ENCODE measurements around the gene CMTM7. TPM values are rescaled to one million over a fixed set of nuclear protein-coding genes. Genes with fewer than 3 reads are reported as not detected.

CMTM7 gene
- total RNA-seq, 2 experiments from 2014 or later, result 45.3 to 49.0 TPM

DNA sequence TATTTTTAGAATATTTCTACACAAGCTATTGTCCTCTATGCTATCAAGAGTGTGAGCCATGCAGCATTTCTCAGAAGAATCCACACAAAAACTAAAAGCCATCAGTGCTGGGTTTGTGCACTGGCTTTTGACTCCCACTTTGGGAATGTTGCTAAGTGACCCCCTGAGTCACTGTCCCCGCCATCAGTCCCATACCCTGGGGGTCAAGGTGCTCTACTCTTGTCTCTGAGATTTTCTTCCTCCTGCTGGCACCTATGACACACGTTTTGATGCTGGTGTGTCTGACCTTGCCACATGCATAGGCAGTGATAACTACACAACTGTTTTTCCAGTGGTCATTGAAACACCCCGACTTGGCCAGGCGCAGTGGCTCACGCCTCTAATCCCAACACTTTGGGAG is 19.8 kb downstream of the CMTM7 start:
- Mint-ChIP-seq H3K27me3 (no peaks in the 10 kb centered on the region), H3K9me3 (no peaks in the 10 kb centered on the region), H3K27ac (peak overlapping the region; percentile 30), H3K4me3 (no peak overlapping the region), H3K36me3 (peaks cover 29% of the 10 kb centered on the region), H3K4me1 (peaks cover 44% of the 10 kb centered on the region)
- POLR2A ChIA-PET, result interaction anchor here (1.1 to 1.6 kb wide), 3 partner anchors 9 to 48 kb away, joined by 3 to 5 read pairs (median 4); no protein-coding TSS in a partner anchor
- ATAC-seq (ENCODE audit: low read depth), result no peak
- DNase-seq, result no peak

DNA sequence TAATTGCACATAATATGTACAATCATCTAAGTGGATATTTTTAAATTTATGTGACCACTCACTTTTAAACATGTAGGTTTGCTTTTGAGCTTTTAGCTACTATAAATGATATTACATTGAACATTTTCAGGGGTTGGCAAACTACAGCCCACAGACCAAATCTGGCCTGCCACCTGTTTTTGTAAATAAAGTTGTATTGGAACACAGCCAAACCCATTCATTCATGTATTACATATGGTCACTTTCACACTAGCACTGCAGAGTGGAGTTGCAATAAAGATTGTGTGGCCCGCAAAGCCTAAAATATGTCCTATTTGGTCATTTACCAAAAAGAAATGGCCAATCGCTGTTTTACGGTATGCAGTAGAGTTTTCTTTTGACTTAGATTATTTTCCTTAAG is 21.2 kb downstream of the CMTM7 start:
- peaks cover 22% of the 10 kb centered on the region for H3K36me3 Mint-ChIP-seq
- H3K9me3 Mint-ChIP-seq, result no peaks in the 10 kb centered on the region
- H3K27ac Mint-ChIP-seq, result no peak overlapping the region
- POLR2A ChIA-PET, result interaction anchor here (1.6 to 2.1 kb wide), 2 partner anchors 11 to 48 kb away, joined by 5 to 23 read pairs; no protein-coding TSS in a partner anchor
- DNase-seq, result no peak
- no peak for ATAC-seq (ENCODE audit: low read depth)
- peaks cover 38% of the 10 kb centered on the region for H3K4me1 Mint-ChIP-seq
- H3K27me3 Mint-ChIP-seq, result no peaks in the 10 kb centered on the region
- H3K4me3 Mint-ChIP-seq, result no peak overlapping the region

DNA sequence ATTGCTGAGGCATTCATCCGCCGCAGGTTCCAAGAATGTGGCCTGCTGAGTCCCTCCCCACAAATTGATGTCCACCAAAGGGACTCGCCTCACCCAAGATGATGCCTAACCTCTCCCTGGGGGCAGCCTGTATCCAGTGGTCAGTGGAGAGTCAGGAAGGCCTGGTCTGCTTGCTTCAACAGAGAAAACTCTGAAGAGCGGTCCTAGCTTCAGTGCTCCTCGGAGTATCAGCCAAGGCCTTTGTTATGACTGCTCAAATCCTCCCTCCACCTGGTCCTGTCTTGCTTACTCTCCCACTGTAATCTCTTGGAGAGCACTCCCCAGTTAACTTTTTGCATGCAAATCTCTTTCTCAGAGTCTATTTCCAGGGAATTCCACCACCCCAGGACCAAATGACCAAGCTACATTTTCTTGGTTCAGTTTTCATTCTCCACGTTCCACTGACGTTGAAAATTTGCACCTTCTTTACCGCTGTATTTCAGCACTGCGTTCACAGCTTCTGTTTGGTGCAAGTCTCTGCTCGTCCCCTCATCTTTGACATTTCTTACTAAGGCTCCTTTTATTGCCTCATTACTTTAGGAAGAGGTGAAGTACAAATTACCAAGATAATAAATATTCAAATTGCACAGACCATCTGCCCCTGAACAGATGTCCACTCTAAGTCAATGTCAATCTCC is 22.3 kb downstream of the CMTM7 start:
- Mint-ChIP-seq H3K4me1 (peaks cover 43% of the 10 kb centered on the region), H3K27me3 (no peaks in the 10 kb centered on the region), H3K4me3 (peak overlapping the region; percentile 41), H3K27ac (peak overlapping the region; percentile 77), H3K9me3 (no peaks in the 10 kb centered on the region), H3K36me3 (peaks cover 26% of the 10 kb centered on the region)
- DNase-seq (no peak), ATAC-seq (ENCODE audit: low read depth) (peak; percentile 7)
- POLR2A ChIA-PET, result interaction anchor here (1.2 to 2.8 kb wide), 11 partner anchors 10 to 47 kb away, joined by 4 to 45 read pairs (median 7); partner anchors contain the start of gene CMTM7

DNA sequence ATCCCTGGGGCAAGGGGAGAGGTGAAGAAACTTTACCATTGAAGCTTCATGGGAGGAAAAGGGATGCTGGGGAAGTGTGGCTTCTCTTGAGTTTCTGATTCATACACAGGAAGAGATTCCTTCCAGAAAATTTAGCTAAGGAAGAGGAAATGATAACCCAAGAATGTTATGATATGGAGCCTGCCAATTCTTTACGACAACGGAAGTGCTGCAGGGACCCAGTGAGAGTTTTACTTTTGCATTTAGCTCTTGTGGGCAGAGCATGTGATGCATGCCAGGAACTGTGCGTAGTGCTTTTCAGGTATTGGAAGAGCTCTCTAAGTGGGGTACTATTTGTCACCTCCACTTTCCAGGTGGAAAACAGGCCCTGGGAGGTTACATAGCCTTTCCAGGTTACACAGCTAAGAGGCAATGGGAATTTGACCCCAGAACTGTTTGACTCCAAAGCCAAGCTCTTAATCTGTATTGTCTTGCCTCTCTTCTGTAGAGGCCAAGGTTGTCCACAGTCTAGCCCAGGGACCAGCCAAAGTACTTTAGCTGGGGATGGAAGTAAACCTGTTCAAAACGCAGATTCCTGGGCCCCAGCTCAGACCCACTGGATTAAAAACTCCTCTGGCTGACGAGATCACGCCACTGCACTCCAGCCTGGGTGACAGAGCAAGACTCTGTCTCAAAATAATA is 23.0 kb downstream of the CMTM7 start:
- Mint-ChIP-seq H3K4me3 (peak overlapping the region; percentile 41), H3K36me3 (peaks cover 26% of the 10 kb centered on the region), H3K4me1 (peaks cover 48% of the 10 kb centered on the region), H3K9me3 (no peaks in the 10 kb centered on the region), H3K27ac (peak overlapping the region; percentile 77), H3K27me3 (no peaks in the 10 kb centered on the region)
- DNase-seq, result no peak
- POLR2A ChIA-PET, result interaction anchor here (1.1 to 2.8 kb wide), 12 partner anchors 9 to 46 kb away, joined by 4 to 45 read pairs (median 6); partner anchors contain the start of gene CMTM7
- peak; percentile 95 for ATAC-seq (ENCODE audit: low read depth)

DNA sequence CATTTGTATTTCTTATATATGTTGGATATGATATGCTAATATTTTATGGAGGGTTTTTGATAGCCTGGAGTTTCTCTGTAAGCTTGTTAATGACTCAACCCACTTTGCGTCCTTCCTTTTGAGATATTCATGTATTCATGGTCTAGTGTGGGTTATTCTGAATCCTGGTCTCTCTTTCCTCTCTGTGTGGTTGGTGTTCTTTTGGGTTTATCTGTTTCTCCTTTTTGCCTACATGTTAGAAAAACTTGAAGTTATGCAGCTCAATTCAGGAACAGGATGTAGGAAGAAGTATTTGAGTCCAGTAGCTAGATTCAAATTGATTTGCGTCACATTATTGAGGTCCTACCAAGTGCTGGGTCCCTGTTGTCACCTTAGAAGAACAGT is 28.1 kb downstream of the CMTM7 start:
- DNase-seq (no peak), ATAC-seq (ENCODE audit: low read depth) (no peak)
- POLR2A ChIA-PET, result interaction anchor here (0.8 to 2.5 kb wide), 7 partner anchors 9 to 48 kb away, joined by 3 to 19 read pairs (median 8); partner anchors contain the start of gene CMTM7
- H3K27ac Mint-ChIP-seq, result peak overlapping the region; percentile 88
- H3K27me3 Mint-ChIP-seq, result no peaks in the 10 kb centered on the region
- peaks cover 19% of the 10 kb centered on the region for H3K36me3 Mint-ChIP-seq
- peak overlapping the region; percentile 58 for H3K4me3 Mint-ChIP-seq
- peaks cover 76% of the 10 kb centered on the region for H3K4me1 Mint-ChIP-seq
- no peaks in the 10 kb centered on the region for H3K9me3 Mint-ChIP-seq

DNA sequence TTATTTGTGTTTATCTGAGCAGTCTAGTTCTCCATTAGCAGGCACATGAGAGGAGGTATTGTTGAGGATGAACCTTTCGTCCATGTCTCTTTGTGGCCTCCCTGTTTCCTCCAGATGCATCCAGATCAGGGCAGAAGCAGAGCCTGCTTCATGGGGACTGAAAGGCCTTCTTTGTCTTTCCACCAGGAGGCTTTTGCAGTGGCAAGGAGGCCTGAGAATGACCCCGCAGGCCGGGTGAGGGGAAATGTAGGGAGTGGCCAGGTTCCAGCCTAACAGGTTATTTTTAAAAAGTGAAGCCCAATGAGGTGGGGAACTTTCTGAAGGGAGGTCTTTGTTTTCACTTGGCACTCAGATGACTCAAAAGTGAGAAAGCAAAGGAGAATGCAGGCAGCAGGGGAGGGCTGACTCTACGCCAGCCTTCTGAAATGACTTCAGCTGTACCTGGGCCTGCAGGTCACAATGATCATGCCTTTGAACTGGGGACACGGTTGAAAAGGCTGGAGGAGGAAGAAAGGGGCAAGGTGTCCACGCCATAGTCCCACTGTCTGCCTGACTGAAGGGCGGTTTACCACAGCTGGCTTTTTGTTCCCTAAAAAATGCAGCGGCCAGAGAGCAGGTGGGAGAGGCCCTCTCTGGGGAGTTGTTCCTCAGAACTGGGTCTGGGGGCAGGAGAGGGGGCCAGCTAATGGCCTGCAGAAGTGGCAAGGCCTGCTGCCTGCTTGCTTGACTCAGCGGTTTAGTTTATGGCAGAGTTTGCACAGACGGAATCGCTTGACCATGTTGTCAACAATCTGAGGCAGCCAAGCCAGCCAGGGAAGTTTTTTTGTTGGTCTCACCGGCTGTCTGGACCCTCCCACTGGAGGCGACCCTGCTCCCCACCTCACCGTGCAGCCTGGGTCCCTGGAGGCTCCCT is 28.7 kb downstream of the CMTM7 start:
- Mint-ChIP-seq H3K27me3 (no peaks in the 10 kb centered on the region), H3K4me3 (peak overlapping the region; percentile 59), H3K9me3 (no peaks in the 10 kb centered on the region), H3K36me3 (peaks cover 17% of the 10 kb centered on the region), H3K4me1 (peaks cover 78% of the 10 kb centered on the region), H3K27ac (peak overlapping the region; percentile 88)
- POLR2A ChIA-PET, result interaction anchor here (1.0 to 2.5 kb wide), 6 partner anchors 9 to 47 kb away, joined by 3 to 19 read pairs (median 8); partner anchors contain the start of gene CMTM7
- no peak for DNase-seq
- ATAC-seq (ENCODE audit: low read depth), result peak; percentile 37

DNA sequence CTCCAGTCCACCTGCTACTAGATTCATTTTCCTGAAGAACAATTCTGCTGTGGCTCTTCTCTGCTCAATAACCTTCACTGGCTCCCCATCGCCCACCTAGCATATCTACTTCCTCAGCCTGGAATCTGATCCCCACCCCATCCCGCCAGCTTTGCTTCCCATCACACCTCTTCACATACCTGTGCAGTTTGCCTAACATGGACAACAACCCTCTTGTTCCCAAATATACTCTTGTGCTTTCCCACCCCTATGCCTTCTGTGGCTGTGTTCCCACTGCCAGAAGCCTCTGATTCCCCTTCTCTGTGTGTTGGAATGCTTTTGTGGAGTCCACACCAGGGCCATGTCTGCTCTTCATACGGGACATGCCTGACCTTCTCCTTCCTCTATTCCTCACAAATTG is 29.5 kb downstream of the CMTM7 start:
- ATAC-seq (ENCODE audit: low read depth) (no peak), DNase-seq (no peak)
- POLR2A ChIA-PET, result interaction anchor here (1.4 to 2.5 kb wide), 3 partner anchors 8 to 18 kb away, joined by 3 to 19 read pairs (median 8); no protein-coding TSS in a partner anchor
- Mint-ChIP-seq H3K27ac (peak overlapping the region; percentile 88), H3K27me3 (no peaks in the 10 kb centered on the region), H3K9me3 (no peaks in the 10 kb centered on the region), H3K36me3 (peaks cover 10% of the 10 kb centered on the region), H3K4me3 (peak overlapping the region; percentile 59), H3K4me1 (peaks cover 73% of the 10 kb centered on the region)

DNA sequence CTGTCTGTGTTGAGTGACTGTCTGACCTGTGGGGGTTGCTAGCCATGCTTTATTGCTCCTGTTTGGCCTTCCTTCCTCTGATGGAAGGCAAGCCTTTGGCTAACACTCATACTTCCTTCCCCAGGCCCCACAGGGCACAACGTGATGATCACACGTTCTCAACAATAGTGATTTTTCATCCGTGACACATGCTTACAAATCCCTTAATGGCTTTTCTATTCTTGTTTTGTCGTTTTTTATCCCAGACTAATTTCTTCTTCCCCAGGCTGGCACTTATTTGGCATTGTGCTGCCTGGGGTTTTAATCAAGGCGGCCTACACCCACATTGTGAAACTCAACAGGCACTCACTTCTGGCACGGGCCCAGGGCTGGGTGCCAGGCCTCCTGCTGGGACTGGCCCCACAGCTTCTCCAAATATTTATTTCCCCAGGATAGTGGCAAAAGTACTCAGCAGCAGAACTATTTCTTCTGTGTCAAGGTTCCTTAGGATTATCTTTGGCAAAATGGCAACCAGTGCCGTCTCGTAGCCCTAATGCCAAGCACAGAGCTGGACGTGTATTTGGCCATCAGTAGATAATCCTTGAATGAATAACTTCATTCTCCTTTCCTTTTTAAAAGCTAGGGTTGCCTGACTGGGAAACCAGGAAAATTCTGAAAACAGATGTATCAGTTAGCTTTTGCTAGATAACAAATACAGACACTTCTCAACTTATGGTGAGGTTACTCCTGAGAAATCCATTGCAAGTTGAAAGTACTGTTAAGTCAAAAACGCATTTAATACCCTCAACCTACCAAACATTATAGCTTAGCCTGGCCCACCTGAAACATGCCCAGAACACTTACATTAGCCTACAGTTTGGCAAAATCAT is 30.6 kb downstream of the CMTM7 start:
- ATAC-seq (ENCODE audit: low read depth) (no peak), DNase-seq (no peak)
- peaks cover 74% of the 10 kb centered on the region for H3K4me1 Mint-ChIP-seq
- no peaks in the 10 kb centered on the region for H3K9me3 Mint-ChIP-seq
- no peaks in the 10 kb centered on the region for H3K27me3 Mint-ChIP-seq
- POLR2A ChIA-PET, result interaction anchor here (0.7 to 4.8 kb wide), 6 partner anchors 7 to 38 kb away, joined by 3 to 85 read pairs (median 37); no protein-coding TSS in a partner anchor
- peak overlapping the region; percentile 99 for H3K27ac Mint-ChIP-seq
- peaks cover 12% of the 10 kb centered on the region for H3K36me3 Mint-ChIP-seq
- no peak overlapping the region for H3K4me3 Mint-ChIP-seq

DNA sequence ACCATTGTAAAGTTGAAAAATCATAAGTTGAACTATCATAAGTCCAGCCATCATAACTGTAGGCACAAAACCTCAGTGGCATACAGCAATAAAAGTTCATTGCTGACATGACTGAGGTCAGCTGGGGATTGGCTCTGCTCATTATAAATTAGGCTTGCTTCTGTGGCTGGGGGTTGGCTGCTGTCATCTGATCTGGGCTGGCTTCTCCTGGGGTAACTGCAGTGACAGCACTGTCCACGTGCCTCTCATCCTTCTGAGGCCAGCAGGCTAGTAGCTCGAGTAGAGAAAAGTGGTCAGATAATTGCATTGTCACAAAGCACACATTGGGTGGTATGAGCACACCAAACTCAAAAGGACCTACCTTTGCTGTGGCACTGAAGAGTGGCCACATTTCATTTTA is 31.3 kb downstream of the CMTM7 start:
- POLR2A ChIA-PET, result interaction anchor here (1.7 to 4.8 kb wide), 6 partner anchors 8 to 45 kb away, joined by 11 to 85 read pairs (median 37); partner anchors contain the start of gene CMTM7
- H3K27ac Mint-ChIP-seq, result peak overlapping the region; percentile 99
- no peak for DNase-seq
- H3K9me3 Mint-ChIP-seq, result no peaks in the 10 kb centered on the region
- no peaks in the 10 kb centered on the region for H3K27me3 Mint-ChIP-seq
- no peak for ATAC-seq (ENCODE audit: low read depth)
- H3K4me1 Mint-ChIP-seq, result peaks cover 81% of the 10 kb centered on the region
- H3K4me3 Mint-ChIP-seq, result peak overlapping the region; percentile 83
- H3K36me3 Mint-ChIP-seq, result peaks cover 12% of the 10 kb centered on the region

DNA sequence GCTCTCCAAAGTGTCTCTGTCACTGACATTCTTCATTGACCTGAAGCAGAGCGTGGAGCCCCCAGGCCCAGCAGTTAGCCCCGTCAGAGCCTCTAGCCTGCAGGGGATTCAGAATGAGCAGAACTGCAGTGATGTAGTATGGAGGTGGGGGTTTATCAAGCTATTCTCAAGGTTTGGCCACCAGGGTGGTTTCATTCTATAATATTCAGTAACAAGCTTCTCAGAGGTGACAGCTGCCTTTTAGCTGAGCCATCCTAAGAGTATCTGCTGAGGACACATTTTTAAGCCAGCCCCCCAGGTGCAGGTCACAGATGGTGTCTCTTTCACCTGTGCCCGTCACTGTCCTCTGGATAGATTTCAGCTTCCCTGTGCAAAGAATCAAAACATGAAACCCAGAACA is 31.9 kb downstream of the CMTM7 start:
- Mint-ChIP-seq H3K4me3 (peak overlapping the region; percentile 83), H3K9me3 (no peaks in the 10 kb centered on the region), H3K4me1 (peaks cover 84% of the 10 kb centered on the region), H3K27ac (peak overlapping the region; percentile 99), H3K36me3 (peaks cover 9% of the 10 kb centered on the region), H3K27me3 (no peaks in the 10 kb centered on the region)
- POLR2A ChIA-PET, result interaction anchor here (0.9 to 4.8 kb wide), 10 partner anchors 9 to 44 kb away, joined by 3 to 85 read pairs (median 16); partner anchors contain the start of gene CMTM7
- no peak for DNase-seq
- no peak for ATAC-seq (ENCODE audit: low read depth)

DNA sequence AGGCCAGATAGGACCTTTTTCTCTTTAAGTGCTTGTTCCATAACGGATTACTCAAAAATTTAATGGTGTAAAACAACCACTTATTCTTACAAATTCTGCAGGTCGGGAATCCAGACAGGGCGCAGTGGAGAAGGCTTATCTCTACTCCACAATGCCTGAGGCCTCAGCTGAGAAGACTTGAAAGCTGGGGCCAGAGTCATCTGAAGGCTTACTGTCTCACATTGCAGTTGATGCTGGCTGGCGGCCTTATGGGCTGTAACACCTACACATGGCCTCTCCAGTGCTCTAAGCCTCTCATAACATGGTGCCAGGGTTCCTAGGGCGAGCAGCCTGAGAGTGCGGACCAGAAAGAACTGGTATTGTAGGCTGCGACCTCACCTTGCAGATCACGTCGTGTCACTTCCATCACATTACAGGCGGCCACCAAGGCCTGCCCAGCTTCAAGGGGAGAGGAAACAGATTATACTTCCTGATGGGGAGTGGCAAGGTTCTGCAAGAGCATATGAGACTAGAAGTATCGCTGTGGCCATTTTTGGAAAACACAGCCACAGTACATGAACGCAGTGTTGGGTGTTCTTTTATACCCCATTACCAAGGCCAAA is 32.4 kb downstream of the CMTM7 start:
- H3K27me3 Mint-ChIP-seq, result no peaks in the 10 kb centered on the region
- DNase-seq (peak; percentile 64), ATAC-seq (ENCODE audit: low read depth) (peak; percentile 70)
- POLR2A ChIA-PET, result interaction anchor here (0.9 to 4.8 kb wide), 11 partner anchors 9 to 44 kb away, joined by 3 to 85 read pairs (median 13); partner anchors contain the start of gene CMTM7
- H3K27ac Mint-ChIP-seq, result peak overlapping the region; percentile 99
- H3K4me1 Mint-ChIP-seq, result peaks cover 84% of the 10 kb centered on the region
- H3K4me3 Mint-ChIP-seq, result peak overlapping the region; percentile 83
- no peaks in the 10 kb centered on the region for H3K9me3 Mint-ChIP-seq
- H3K36me3 Mint-ChIP-seq, result peaks cover 6% of the 10 kb centered on the region

Data from activated naive CD8-positive, alpha-beta T cell treated with anti-CD3 and anti-CD28 coated beads, Interleukin-2, amount 10 ng/mL, durations not matched to agents 7 days and 5 days (primary cell).